Measurements from ENCODE around the gene CCR1.
"Not testable (repeated sequence)": the region's sequence is repeated elsewhere in the genome, so short reads cannot be mapped to it uniquely, and the experiment has no call there.

Gene CCR1

DNA sequence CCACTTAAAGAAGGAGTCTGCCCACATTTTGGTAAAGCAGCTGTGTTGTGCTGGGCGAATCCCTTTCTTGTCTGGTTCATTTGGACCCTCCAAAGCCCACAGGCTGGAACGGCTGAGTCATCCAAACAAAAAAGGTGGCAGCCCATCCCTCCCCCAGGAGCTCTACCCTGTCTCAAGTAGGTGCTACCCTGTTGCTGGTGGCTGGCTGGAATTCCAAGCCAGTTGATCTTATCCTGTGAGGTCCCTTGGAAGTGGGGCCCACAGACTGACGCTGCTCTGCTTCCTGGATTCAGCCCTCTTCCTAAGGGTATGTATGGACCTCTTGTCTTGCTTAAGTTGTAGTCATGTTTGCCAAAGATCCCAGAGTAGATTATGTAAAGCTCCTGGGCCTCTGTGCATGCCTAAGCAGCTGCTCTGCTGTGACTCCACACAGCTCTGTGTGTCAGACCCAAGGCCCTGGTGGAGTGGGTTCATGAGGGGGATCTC is 44.5 kb downstream of the CCR1 start:
- DNase-seq, result no peak

DNA sequence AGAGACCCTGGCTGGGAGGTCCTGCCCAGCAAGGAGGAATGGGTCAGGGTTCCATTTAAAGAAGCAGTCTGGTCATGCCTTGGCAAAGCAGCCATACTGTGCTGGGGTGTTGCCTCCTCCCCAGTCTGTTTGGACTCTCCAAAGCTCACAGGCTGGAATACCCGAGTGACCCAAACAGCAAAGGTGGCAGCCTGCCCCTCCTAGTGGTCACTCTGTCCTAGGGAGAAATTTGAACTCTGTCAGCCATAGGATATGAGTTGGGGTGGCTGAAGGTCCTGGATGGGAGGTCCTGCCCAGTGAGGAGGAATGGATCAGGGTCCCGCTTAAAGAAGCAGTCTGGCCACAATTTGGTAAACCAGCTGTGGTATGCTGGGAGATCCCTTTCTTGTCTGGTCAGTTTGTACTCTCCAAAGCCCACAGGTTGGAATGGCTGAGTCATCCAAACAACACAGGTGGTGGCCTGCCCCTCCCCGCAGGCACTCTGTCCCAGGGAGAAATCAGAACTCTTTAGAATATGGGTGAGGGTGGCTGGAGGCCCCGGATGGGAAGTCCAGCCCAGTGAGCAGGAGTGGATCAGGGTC is 45.0 kb downstream of the CCR1 start:
- DNase-seq, result no peak

GRCh38 chr3:46157685-46158084 is 50.4 kb downstream of the CCR1 start:
- DNase-seq, result not testable (repeated sequence)

- no peak for DNase-seq
Observed at GRCh38 chr3:46154311-46154710, 53.8 kb downstream of the CCR1 start.

Measured in activated CD4-positive, alpha-beta T cell treated with anti-CD3 and anti-CD28 coated beads, Interleukin-10, Interleukin-2, amounts not matched to agents 100 ng/mL and 50 ng/mL, durations not matched to agents 16 hours and 8 hours (primary cell).